OCI-M1 (cell line): ENCODE results near the gene RAB40C.

ENCODE experiments used
- DNase-seq: peaks from one replicate; lab custom pipeline; 2025; lab: John Stamatoyannopoulos, UW

Gene RAB40C

GRCh38 chr16:589658-590187, at the start of gene RAB40C:
RAB40C (plus strand) TSS chr16:590066; CDS start chr16:590292, 226 bp downstream.
- peak; percentile 97 for DNase-seq

GRCh38 chr16:540645-541340, 49.1 kb upstream of the RAB40C start:
- DNase-seq, result no peak

GRCh38 chr16:543301-544164, 46.3 kb upstream of the RAB40C start:
- no peak for DNase-seq

GRCh38 chr16:544517-544916, 45.3 kb upstream of the RAB40C start:
- DNase-seq, result no peak

DNA sequence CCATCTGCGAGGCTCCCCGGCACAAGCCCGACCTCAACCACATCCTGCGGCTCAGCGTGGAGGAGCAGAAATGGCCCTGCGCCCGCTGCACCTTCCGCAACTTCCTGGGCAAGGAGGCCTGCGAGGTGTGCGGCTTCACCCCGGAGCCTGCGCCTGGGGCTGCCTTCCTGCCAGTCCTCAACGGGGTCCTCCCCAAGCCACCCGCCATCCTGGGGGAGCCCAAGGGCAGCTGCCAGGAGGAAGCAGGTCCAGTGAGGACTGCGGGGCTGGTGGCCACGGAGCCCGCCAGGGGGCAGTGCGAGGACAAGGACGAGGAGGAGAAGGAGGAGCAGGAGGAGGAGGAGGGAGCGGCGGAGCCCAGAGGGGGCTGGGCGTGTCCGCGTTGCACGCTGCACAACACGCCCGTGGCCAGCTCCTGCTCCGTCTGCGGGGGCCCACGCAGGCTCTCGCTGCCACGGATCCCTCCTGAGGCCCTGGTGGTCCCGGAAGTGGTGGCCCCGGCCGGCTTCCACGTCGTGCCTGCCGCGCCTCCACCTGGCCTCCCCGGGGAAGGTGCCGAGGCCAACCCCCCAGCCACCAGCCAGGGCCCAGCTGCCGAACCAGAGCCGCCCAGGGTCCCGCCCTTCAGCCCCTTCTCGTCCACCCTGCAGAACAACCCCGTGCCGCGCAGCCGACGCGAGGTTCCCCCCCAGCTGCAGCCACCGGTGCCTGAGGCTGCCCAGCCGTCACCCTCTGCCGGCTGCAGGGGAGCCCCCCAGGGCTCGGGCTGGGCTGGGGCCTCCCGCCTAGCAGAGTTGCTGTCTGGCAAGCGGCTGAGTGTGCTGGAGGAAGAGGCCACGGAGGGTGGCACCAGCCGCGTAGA, 42.7 kb upstream of the RAB40C start:
- no peak for DNase-seq

DNA sequence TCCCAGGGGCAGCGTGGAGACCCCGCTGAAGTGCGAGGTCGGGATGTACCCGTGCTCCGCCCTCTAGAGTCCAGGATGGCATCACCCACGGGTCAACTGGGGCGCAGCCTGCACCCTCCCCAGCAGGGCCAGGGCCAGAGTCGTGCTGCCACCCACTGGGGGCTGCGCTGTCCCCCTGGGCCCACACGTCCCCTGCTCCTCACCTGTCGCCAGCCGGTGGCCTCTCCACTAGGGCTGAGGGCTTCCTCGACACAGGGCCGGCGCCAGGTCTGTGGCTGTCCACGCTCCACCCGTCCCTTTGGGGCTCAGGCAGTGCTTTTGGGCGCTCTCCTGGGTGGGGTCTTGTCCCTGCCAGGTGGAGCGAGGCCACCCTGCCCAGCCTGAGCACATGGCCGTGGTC, 41.3 kb upstream of the RAB40C start:
- no peak for DNase-seq

DNA sequence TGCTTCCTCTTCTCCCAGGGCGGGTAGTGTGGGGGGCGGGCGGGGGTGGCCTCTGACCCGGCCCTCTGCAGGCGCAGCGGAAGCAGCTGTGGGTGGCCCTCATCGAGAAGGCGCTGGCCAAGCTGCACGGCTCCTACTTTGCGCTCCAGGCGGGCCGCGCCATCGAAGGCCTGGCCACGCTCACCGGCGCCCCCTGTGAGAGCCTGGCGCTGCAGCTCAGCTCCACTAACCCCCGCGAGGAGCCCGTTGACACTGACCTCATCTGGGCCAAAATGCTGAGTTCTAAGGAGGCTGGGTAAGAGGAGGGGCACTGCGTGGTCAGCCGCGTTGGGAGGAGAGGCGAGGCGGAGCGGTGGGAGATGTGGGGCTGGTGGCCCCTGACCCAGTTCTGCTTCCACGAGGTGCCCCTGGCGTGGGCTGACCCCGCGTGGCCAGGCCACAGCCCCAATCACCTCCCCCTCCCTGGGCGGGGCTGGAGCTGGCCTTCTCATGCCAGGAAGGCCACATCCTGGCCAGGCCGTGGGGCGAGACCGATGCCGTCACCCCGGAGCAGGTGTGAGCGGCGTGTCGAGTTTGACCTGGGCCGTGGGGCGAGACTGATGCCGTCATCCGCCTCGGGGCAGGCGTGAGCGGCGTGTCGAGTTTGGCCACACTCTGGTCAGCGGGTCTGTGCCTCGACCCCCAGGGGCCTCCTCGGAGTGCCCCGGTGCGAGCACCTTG, 40.2 kb upstream of the RAB40C start:
- no peak for DNase-seq

DNA sequence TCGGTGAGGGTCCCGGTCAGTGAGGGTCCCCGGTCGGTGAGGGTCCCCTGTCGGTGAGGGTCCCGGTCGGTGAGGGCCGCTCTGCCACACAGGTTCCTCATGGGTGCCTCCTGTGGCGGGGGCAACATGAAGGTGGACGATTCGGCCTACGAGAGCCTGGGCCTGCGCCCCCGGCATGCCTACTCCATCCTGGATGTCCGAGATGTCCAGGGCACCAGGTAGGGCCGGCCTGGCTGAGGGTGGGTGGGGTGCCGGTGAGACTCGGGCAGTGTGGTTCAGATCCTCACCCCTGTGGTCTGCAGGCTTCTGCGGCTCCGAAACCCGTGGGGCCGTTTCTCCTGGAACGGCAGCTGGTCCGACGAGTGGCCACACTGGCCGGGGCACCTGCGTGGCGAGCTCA, 38.7 kb upstream of the RAB40C start:
- DNase-seq, result no peak

- no peak for DNase-seq
Observed at GRCh38 chr16:552171-552570, 37.7 kb upstream of the RAB40C start.

DNA sequence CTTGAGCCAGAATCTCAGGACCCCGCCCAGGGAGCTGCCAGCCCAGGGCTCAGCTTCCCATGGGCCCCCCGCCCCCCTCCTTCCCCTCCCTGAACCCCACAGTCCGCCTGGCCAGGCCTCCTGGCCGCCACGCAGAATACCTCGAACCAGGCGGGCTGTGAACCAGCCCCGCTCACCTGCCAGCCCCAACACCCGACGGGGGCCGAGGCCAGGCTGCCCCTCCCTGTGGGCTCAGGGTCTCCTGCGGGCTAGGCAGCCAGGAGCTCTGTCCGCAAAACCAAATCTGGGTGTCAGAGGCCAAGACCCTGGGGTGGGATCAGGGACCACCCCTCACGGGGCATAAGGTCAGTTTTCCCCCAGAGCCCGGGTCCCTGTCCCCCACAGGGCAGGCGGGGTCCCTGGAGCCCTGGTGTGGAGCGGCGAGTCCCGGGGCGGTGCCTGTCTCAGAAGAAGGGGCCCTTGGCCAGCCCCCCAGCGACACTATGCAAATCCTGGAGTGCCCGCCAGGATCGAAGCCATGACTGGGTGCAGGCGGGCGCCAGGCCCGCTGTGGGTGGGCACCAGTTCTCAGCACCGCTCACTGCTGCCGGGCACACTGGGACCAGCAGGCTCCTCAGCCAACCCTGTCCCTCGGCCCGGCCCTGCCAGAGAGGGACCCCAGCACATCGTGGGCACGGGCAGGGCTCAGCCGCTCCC, 36.1 kb upstream of the RAB40C start:
- DNase-seq, result no peak

GRCh38 chr16:554297-554621, 35.6 kb upstream of the RAB40C start:
- no peak for DNase-seq

DNA sequence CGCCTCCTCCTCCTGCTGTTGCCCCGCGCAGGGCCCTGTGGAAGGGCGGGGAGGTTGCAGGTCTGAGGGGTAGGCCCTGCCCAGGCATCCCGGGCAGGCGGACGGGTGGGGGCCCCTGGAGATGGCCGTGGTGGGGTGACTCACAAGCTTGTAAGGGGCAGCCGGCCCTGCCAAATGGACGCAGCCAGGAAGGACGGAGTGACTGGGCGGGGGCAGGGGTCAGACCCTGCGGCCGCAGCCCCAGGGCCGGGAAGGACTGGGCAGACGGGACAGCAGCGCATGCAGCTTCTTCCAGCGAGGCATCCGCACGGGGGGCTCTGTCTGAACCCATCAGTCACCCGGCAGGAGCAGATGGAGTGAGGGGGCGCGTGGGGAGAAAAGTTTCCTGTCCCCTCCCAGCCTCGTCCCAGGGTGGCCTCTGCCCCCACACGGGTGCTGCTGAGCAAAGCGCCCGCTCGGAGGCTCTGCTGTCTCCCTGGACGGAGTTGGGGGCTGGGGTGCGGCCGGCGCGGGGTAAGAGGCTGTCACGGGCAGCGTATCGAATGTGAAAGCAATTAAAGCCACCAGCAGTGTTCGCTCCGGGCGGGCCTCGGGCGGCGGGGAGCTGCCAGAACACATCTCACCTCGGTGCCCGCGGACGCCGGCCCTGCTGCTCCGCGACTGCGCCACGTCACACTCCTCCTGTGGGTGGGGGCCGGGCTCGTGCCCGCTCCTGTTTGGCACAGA, 35.1 kb upstream of the RAB40C start:
- no peak for DNase-seq

GRCh38 chr16:555528-556473, 34.1 kb upstream of the RAB40C start:
- DNase-seq, result no peak

- no peak for DNase-seq
Observed at GRCh38 chr16:556474-557173, 33.2 kb upstream of the RAB40C start.

GRCh38 chr16:557463-558297, 32.2 kb upstream of the RAB40C start:
- DNase-seq, result no peak

- no peak for DNase-seq
Observed at GRCh38 chr16:558298-559020, 31.4 kb upstream of the RAB40C start.

DNA sequence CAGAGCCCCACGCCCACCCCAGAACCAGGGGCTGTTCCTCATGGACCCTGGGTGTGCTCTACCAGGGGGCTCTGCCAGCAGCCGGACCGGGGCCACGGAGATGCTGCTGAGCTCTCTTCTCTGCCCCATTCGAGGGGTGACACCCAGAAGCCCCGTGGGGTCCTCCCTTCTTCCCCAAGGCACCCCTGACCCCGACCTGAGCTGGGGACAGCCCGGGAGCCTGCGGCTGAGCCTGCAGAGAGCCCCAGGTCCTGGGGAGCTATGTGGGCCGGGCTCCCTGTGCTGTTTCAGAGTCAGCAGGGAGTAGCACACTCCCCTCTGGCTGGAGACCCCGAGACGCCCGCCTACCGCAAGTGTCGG, 30.9 kb upstream of the RAB40C start:
- no peak for DNase-seq
